Measurements from ENCODE around the gene EN2.

DNA sequence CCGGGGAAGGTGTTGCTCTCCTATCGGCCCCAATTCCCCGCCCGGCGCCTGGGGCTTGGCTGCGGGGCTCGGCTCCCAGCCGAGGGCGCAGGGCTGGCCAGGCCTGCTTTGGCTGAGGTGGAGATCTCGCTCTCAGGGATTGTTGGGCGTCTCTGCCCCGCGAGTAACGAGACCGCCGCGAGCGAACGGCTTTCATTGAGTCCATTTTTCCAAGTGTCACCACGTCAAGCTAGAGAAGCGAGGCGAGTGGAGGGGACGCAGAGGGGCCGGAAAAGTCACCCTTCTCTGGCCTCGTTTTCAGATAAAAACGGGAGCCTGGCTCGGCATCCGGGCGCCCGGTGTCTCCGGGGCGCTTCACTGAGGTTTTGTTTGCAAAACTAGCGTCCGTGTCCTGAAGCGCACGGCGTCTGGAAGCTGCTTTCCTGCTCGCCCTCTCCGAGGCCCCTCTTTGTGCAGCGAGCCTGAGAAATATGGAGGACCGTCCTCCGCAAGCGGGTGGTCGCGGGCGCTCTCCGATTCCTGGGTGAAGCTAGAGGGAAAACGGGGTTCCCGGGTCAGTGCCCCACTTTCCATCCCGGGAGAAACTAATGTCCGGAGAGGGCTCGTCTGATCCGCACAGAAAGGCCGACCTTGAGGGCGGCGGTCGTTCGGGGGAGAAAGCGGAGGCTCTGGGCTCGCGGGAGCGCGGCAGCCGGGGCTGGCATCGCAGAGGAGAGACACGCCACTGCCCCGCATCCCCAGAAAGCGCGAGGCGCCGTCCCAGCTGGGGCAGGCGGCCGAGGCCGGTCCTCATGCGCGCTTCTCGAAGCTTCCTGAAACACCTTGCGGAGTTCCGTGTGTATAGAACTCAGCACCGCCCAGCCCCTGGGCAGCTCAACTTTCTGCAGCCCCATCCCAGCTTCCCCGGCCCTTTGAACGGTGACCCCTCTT, 3.5 kb upstream of the EN2 start:
- no peak for TF ChIP-seq POLR2A (IDR thresholded peaks at IDR 0.05)
- TF ChIP-seq, protein P1, sequence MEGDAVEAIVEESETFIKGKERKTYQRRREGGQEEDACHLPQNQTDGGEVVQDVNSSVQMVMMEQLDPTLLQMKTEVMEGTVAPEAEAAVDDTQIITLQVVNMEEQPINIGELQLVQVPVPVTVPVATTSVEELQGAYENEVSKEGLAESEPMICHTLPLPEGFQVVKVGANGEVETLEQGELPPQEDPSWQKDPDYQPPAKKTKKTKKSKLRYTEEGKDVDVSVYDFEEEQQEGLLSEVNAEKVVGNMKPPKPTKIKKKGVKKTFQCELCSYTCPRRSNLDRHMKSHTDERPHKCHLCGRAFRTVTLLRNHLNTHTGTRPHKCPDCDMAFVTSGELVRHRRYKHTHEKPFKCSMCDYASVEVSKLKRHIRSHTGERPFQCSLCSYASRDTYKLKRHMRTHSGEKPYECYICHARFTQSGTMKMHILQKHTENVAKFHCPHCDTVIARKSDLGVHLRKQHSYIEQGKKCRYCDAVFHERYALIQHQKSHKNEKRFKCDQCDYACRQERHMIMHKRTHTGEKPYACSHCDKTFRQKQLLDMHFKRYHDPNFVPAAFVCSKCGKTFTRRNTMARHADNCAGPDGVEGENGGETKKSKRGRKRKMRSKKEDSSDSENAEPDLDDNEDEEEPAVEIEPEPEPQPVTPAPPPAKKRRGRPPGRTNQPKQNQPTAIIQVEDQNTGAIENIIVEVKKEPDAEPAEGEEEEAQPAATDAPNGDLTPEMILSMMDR (IDR thresholded peaks at IDR 0.05): no peak
- TF ChIP-seq POLR2AphosphoS5 (IDR thresholded peaks at IDR 0.05): no peak

Data from gastroesophageal sphincter (tissue), 3 donors.